Measurements from ENCODE around the gene HDGFL3. TPM values are rescaled to one million over a fixed set of nuclear protein-coding genes. Genes with fewer than 3 reads are reported as not detected.
"Not testable (repeated sequence)": the region's sequence is repeated elsewhere in the genome, so short reads cannot be mapped to it uniquely, and the experiment has no call there.

The HDGFL3 gene
- total RNA-seq, 5 donors from 2014 or later (not counting 1 experiment from before 2014, with no cell fraction given), result 3.7 to 13.4 (median 9.9) TPM

GRCh38 chr15:83185561-83185960, 22.1 kb downstream of the HDGFL3 start:
- no peak overlapping the region for H3K27ac ChIP-seq (ENCODE audit: low read length)
- H3K27me3 ChIP-seq (replicated peaks in 1 of 2; ENCODE audit: control insufficient read depth in 2 of 2, extremely low read depth in 1 of 2, insufficient read depth in 2 of 2, low read length in 1 of 2), result no peaks in the 10 kb centered on the region
- no peaks in the 10 kb centered on the region for H3K9me3 ChIP-seq
- no peak overlapping the region for H3K4me3 Mint-ChIP-seq
- no peaks in the 10 kb centered on the region for H3K36me3 ChIP-seq (ENCODE audit: control insufficient read depth in 2 of 2, extremely low read depth in 1 of 2, insufficient read depth in 1 of 2, low read length in 1 of 2)
- 100% methylated on average over 3 of the region's 3 CpGs for WGBS (ENCODE audit: insufficient coverage)
- H3K36me3 Mint-ChIP-seq, result no peaks in the 10 kb centered on the region
- DNase-seq (no peak), ATAC-seq (replicated peaks in 1 of 4) (no peak)
- no peaks in the 10 kb centered on the region for H3K9me3 Mint-ChIP-seq
- H3K4me3 ChIP-seq (ENCODE audit: control insufficient read depth in 1 of 2, extremely low read depth in 1 of 2, low read length in 1 of 2), result no peak overlapping the region
- H3K4me1 ChIP-seq (ENCODE audit: control insufficient read depth in 1 of 2, extremely low read depth in 1 of 2, insufficient read depth in 2 of 2, low read length in 2 of 2), result no peaks in the 10 kb centered on the region
- no peak overlapping the region for H3K27ac Mint-ChIP-seq
- H3K27me3 Mint-ChIP-seq, result no peaks in the 10 kb centered on the region
- ChIA-PET CTCF (no interaction called here), POLR2A (no interaction called here)
- no peaks in the 10 kb centered on the region for H3K4me1 Mint-ChIP-seq

GRCh38 chr15:83178869-83179325, 28.7 kb downstream of the HDGFL3 start:
- DNase-seq, result no peak
- no peak overlapping the region for H3K4me3 ChIP-seq (ENCODE audit: control insufficient read depth in 1 of 2, extremely low read depth in 1 of 2, low read length in 1 of 2)
- no peaks in the 10 kb centered on the region for H3K27me3 ChIP-seq (replicated peaks in 1 of 2; ENCODE audit: control insufficient read depth in 2 of 2, extremely low read depth in 1 of 2, insufficient read depth in 2 of 2, low read length in 1 of 2)
- no peaks in the 10 kb centered on the region for H3K9me3 ChIP-seq
- ChIA-PET POLR2A (no interaction called here), CTCF (no interaction called here)
- no peak overlapping the region for H3K4me3 Mint-ChIP-seq
- no CpG with 5 or more reads among the region's 3 CpGs for WGBS (ENCODE audit: insufficient coverage)
- no peak for ATAC-seq (replicated peaks in 1 of 4)
- no peaks in the 10 kb centered on the region for H3K4me1 ChIP-seq (ENCODE audit: control insufficient read depth in 1 of 2, extremely low read depth in 1 of 2, insufficient read depth in 2 of 2, low read length in 2 of 2)
- no peaks in the 10 kb centered on the region for H3K36me3 ChIP-seq (ENCODE audit: control insufficient read depth in 2 of 2, extremely low read depth in 1 of 2, insufficient read depth in 1 of 2, low read length in 1 of 2)
- no peaks in the 10 kb centered on the region for H3K36me3 Mint-ChIP-seq
- no peak overlapping the region for H3K27ac Mint-ChIP-seq
- no peaks in the 10 kb centered on the region for H3K4me1 Mint-ChIP-seq
- no peaks in the 10 kb centered on the region for H3K27me3 Mint-ChIP-seq
- no peaks in the 10 kb centered on the region for H3K9me3 Mint-ChIP-seq
- no peak overlapping the region for H3K27ac ChIP-seq (ENCODE audit: low read length)

GRCh38 chr15:83178390-83178789, 29.2 kb downstream of the HDGFL3 start:
- WGBS (ENCODE audit: insufficient coverage), result no CpG with 5 or more reads among the region's 2 CpGs
- no peak for DNase-seq

GRCh38 chr15:83174891-83175290, 32.7 kb downstream of the HDGFL3 start:
- H3K4me1 Mint-ChIP-seq, result no peaks in the 10 kb centered on the region
- Histone ChIP-seq H3K4me3 (ENCODE audit: control insufficient read depth in 1 of 2, extremely low read depth in 1 of 2, low read length in 1 of 2) (no peak overlapping the region), H3K27me3 (replicated peaks in 1 of 2; ENCODE audit: control insufficient read depth in 2 of 2, extremely low read depth in 1 of 2, insufficient read depth in 2 of 2, low read length in 1 of 2) (no peaks in the 10 kb centered on the region), H3K4me1 (ENCODE audit: control insufficient read depth in 1 of 2, extremely low read depth in 1 of 2, insufficient read depth in 2 of 2, low read length in 2 of 2) (no peaks in the 10 kb centered on the region), H3K27ac (ENCODE audit: low read length) (no peak overlapping the region), H3K9me3 (no peaks in the 10 kb centered on the region), H3K36me3 (ENCODE audit: control insufficient read depth in 2 of 2, extremely low read depth in 1 of 2, insufficient read depth in 1 of 2, low read length in 1 of 2) (no peaks in the 10 kb centered on the region)
- H3K9me3 Mint-ChIP-seq, result no peaks in the 10 kb centered on the region
- H3K36me3 Mint-ChIP-seq, result no peaks in the 10 kb centered on the region
- ChIA-PET CTCF (no interaction called here), POLR2A (no interaction called here)
- ATAC-seq (replicated peaks in 1 of 4), result no peak
- no peaks in the 10 kb centered on the region for H3K27me3 Mint-ChIP-seq
- no peak overlapping the region for H3K27ac Mint-ChIP-seq
- DNase-seq, result no peak
- WGBS (ENCODE audit: insufficient coverage), result no CpG with 5 or more reads among the region's 1 CpG
- H3K4me3 Mint-ChIP-seq, result no peak overlapping the region

More at GRCh38 chr15:83178390-83178789, 29.2 kb downstream of the HDGFL3 start:
- no peaks in the 10 kb centered on the region for H3K36me3 Mint-ChIP-seq
- no peaks in the 10 kb centered on the region for H3K4me1 ChIP-seq (ENCODE audit: control insufficient read depth in 1 of 2, extremely low read depth in 1 of 2, insufficient read depth in 2 of 2, low read length in 2 of 2)
- H3K27me3 ChIP-seq (replicated peaks in 1 of 2; ENCODE audit: control insufficient read depth in 2 of 2, extremely low read depth in 1 of 2, insufficient read depth in 2 of 2, low read length in 1 of 2), result no peaks in the 10 kb centered on the region
- no peak overlapping the region for H3K4me3 Mint-ChIP-seq
- H3K9me3 ChIP-seq, result no peaks in the 10 kb centered on the region
- no peak overlapping the region for H3K27ac Mint-ChIP-seq
- no peaks in the 10 kb centered on the region for H3K36me3 ChIP-seq (ENCODE audit: control insufficient read depth in 2 of 2, extremely low read depth in 1 of 2, insufficient read depth in 1 of 2, low read length in 1 of 2)
- ChIA-PET POLR2A (no interaction called here), CTCF (no interaction called here)
- H3K4me3 ChIP-seq (ENCODE audit: control insufficient read depth in 1 of 2, extremely low read depth in 1 of 2, low read length in 1 of 2), result no peak overlapping the region
- ATAC-seq (replicated peaks in 1 of 4), result no peak
- H3K27me3 Mint-ChIP-seq, result no peaks in the 10 kb centered on the region
- H3K4me1 Mint-ChIP-seq, result no peaks in the 10 kb centered on the region
- H3K9me3 Mint-ChIP-seq, result no peaks in the 10 kb centered on the region
- no peak overlapping the region for H3K27ac ChIP-seq (ENCODE audit: low read length)

- POLR2A ChIA-PET, result no interaction called here
- DNase-seq, result no peak
Measured at GRCh38 chr15:83170474-83171165, 37.0 kb downstream of the HDGFL3 start.

GRCh38 chr15:83169576-83169975, 38.0 kb downstream of the HDGFL3 start:
- CTCF ChIA-PET, result interaction anchor here in 1 of 2 donors (0.6 kb wide), 1 partner anchor 340 kb away, joined by 4 read pairs; no protein-coding TSS in a partner anchor
- H3K27me3 ChIP-seq (replicated peaks in 1 of 2; ENCODE audit: control insufficient read depth in 2 of 2, extremely low read depth in 1 of 2, insufficient read depth in 2 of 2, low read length in 1 of 2); H3K4me1 Mint-ChIP-seq; H3K4me3 ChIP-seq (ENCODE audit: control insufficient read depth in 1 of 2, extremely low read depth in 1 of 2, low read length in 1 of 2); POLR2A ChIA-PET; H3K4me1 ChIP-seq (ENCODE audit: control insufficient read depth in 1 of 2, extremely low read depth in 1 of 2, insufficient read depth in 2 of 2, low read length in 2 of 2); H3K36me3 ChIP-seq (ENCODE audit: control insufficient read depth in 2 of 2, extremely low read depth in 1 of 2, insufficient read depth in 1 of 2, low read length in 1 of 2); H3K27ac Mint-ChIP-seq; DNase-seq; ATAC-seq (replicated peaks in 1 of 4); H3K27ac ChIP-seq (ENCODE audit: low read length); H3K9me3 ChIP-seq; H3K4me3 Mint-ChIP-seq; H3K36me3 Mint-ChIP-seq: not testable (repeated sequence)
- WGBS (ENCODE audit: insufficient coverage), result 80% methylated on average over 2 of the region's 5 CpGs
- Mint-ChIP-seq H3K27me3 (peaks cover 0 to 13% of the 10 kb centered on the region in 2 donors), H3K9me3 (peaks cover 6 to 26% (median 14%) of the 10 kb centered on the region in 3 donors)

More at GRCh38 chr15:83170474-83171165, 37.0 kb downstream of the HDGFL3 start:
- Mint-ChIP-seq H3K4me3 (no peak overlapping the region), H3K36me3 (no peaks in the 10 kb centered on the region), H3K9me3 (peaks cover 6 to 21% (median 14%) of the 10 kb centered on the region in 3 donors), H3K27me3 (peaks cover 0 to 9% of the 10 kb centered on the region in 2 donors), H3K4me1 (no peaks in the 10 kb centered on the region), H3K27ac (no peak overlapping the region)
- no peak for ATAC-seq (replicated peaks in 1 of 4)
- Histone ChIP-seq H3K4me1 (ENCODE audit: control insufficient read depth in 1 of 2, extremely low read depth in 1 of 2, insufficient read depth in 2 of 2, low read length in 2 of 2) (no peaks in the 10 kb centered on the region), H3K9me3 (no peaks in the 10 kb centered on the region), H3K27ac (ENCODE audit: low read length) (no peak overlapping the region), H3K36me3 (ENCODE audit: control insufficient read depth in 2 of 2, extremely low read depth in 1 of 2, insufficient read depth in 1 of 2, low read length in 1 of 2) (no peaks in the 10 kb centered on the region), H3K27me3 (replicated peaks in 1 of 2; ENCODE audit: control insufficient read depth in 2 of 2, extremely low read depth in 1 of 2, insufficient read depth in 2 of 2, low read length in 1 of 2) (no peaks in the 10 kb centered on the region), H3K4me3 (ENCODE audit: control insufficient read depth in 1 of 2, extremely low read depth in 1 of 2, low read length in 1 of 2) (no peak overlapping the region)
- CTCF ChIA-PET, result no interaction called here
- 73% methylated on average over 2 of the region's 4 CpGs for WGBS (ENCODE audit: insufficient coverage)

All from T-cell (primary cell).